ENCODE measurements around the gene B3GAT3. TPM values are rescaled to one million over a fixed set of nuclear protein-coding genes. Genes with fewer than 3 reads are reported as not detected.
"Not testable (repeated sequence)": the region's sequence is repeated elsewhere in the genome, so short reads cannot be mapped to it uniquely, and the experiment has no call there.

B3GAT3 gene
- total RNA-seq = 13.9 and 19.3 TPM in 2 replicates

- peak; percentile 91 to 97 for DNase-seq (ENCODE audit: low read depth in 2 of 2)
Observed at GRCh38 chr11:62621567-62622470, at the start of gene B3GAT3. Gene B3GAT3 (minus strand): TSS chr11:62621986. CDS start chr11:62621947, 39 bp downstream.

DNA sequence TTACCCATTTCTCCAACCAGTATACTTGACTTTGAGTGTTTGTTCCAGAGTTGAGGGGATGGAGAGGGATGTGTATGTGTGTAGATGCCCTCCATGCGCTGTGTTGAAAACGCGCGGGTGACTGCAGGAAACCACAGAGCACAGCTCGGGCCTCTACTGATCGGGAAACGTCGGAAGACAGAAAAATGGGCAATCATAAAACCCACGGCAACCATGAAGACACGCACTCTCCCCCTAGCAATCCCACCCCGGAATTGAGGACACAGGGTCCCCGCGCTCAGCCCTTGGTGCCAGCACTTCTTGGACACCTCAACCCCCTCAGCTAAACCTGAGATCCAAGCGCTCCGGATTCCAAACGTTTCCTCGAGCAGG, 49.4 kb upstream of the B3GAT3 start:
- DNase-seq (ENCODE audit: low read depth in 2 of 2) = no peak

GRCh38 chr11:62669420-62670161, 47.8 kb upstream of the B3GAT3 start:
- DNase-seq (ENCODE audit: low read depth in 2 of 2) = no peak

GRCh38 chr11:62667460-62667859, 45.7 kb upstream of the B3GAT3 start:
- no peak for DNase-seq (ENCODE audit: low read depth in 2 of 2)

- no peak for DNase-seq (ENCODE audit: low read depth in 2 of 2)
Observed at GRCh38 chr11:62666259-62666926, 44.6 kb upstream of the B3GAT3 start.

DNA sequence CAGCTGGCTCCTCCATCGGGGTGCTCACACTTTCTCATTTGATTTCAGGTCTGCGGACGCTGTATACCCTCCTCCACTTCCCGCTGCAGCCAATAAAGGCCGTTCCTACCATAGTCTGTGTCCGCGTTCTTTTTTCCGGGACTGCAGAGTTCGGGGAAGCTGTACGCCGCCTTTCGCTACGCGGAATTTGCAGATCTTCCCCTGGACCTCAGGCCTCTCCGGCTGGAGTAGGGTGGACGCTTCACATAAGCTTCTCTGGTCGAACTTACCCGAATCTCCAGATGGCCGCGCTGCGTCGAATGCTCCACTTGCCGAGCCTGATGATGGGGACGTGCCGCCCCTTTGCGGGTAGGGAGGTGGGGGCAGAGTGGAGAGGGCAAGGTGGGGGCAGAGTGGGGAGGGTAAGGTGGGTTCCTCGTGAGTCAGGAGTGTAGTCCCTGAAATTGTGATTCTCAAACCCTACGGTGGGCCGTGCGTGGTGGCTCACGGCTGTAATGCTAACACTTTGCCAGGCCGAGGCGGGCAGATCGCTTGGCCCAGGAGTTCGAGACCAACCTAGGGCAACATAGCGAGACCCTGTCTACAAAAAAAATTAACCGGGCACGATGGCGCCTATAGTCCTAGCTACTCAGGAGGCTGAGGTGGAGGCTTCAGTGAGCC, 43.9 kb upstream of the B3GAT3 start:
- DNase-seq (ENCODE audit: low read depth in 2 of 2) = peak in 1 of 2 donors; percentile 68

GRCh38 chr11:62665075-62665598, 43.4 kb upstream of the B3GAT3 start, which contains the start of the genes C11orf98 and CSKMT:
Gene C11orf98 (minus strand): TSS chr11:62665210. CDS start chr11:62665169, 41 bp downstream.
Gene CSKMT (plus strand): TSS chr11:62665312. CDS start chr11:62665880, 568 bp downstream.
- DNase-seq (ENCODE audit: low read depth in 2 of 2) = peak; percentile 84 to 91

DNA sequence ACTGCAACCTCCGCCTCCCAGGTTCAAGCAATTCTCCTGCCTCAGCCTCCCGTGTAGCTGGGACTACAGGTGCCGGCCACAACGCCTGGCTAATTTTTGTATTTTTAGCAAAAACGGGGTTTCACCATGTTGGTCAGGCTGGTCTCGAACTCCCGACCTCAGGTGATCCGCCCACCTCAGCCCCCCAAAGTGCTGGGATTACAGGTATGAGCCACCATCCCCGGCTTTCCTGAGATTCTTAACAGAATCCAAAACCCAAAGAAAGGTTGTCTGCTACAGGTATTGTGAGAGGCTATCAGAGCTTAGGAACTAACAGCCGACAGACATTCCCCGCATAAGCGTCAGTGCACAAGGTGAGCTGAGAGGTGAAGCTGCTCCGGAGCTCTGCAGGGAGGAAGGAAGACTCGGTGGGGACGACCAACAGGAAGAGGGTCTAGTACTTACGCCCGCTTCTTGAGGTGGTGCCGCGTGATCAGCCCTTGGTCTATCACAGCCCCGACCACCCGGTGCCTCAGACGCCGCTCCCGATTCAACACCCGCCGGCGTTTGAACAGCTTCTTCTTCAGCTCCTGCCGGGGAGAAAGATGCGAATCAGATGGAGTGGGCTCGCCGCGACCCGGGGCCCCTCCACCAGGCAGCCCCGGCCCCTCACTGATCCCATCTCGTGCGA, 42.8 kb upstream of the B3GAT3 start:
- peak in 1 of 2 donors; percentile 52 for DNase-seq (ENCODE audit: low read depth in 2 of 2)

DNA sequence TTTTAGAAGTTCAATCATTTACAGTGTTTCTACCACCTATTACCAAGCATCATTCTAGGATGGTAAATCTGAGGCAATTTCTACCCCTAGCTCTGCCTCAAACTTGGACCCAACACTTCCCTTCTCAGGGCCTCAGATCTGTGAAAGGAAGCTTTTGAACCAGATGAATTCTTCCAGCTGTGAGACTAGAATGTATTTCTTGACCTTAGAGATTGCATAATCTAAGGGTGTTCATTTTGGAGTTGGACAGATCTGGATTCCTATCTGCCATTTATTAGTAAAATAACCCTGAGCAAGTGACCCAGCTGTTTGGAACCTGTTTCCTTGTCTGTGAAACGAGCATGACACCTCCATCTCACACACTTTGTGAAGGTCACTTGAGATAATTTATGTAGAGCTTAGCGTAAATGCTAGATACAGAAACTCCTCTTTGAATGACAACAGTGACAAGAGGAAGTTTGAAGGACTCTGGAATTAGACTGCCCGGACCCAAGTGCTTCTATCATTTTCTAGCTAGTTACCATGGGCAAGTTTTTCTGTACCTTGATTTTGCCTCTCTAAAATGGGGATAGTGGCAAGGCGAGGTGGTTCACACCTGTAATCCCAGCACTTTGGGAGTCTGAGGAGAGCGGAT, 35.1 kb upstream of the B3GAT3 start:
- no peak for DNase-seq (ENCODE audit: low read depth in 2 of 2)

GRCh38 chr11:62654297-62654696, 32.5 kb upstream of the B3GAT3 start:
- DNase-seq (ENCODE audit: low read depth in 2 of 2) = no peak

DNA sequence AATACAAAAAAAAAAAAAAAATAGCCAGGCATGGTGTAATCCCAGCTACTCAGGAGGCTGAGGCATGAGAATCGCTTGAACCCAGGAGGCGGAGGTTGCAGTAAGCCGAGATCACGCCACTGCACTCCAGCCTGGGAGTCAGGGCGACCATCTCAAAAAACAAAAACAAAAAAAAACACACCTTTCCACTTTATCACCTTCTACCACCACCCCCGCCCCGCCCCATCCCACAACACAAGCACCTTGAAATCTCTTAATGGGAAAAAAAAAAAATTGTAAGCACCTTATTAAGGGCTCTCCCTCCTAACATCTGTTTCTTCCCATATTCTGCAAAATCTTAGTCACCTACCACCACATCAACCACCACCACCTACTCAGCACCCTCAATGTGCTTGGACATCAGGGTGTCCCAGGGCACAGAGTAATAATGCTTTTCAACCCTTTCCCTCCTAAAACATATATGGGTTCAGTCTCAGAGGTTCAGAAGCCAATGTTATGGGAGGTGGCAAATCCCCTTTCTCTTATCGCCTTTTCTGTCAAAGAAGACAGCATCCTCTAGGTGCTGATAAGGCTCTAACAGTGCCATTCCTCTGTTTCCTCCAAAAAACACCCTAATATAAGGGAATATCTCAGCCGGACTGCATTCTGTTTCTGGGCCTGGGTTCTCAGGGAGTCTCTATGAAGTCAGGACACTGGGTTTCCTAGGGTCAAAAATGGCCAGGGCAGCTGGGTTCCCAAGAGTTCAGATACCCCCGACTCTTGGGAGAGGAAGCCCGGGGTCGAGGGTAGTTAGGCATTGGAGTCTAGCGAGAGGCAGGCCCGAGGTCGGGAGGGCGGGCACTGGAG, 30.6 kb upstream of the B3GAT3 start:
- DNase-seq (ENCODE audit: low read depth in 2 of 2) = no peak

DNA sequence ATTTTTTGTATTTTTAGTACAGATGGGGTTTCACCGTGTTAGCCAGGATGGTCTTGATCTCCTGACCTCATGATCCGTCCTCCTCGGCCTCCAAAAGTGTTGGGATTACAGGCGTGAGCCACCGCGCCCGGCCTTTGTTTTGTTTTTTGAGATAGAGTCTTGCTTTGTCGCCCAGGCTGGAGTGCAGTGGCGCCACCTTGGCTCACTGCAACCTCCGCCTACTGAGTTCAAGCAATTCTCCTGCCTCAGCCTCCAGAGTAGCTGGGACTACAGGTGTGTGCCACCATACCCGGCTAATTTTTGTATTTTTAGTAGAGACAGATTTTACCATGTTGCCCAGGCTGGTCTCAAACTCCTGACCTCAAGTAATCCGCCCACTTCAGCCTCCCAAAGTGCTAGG, 28.5 kb upstream of the B3GAT3 start:
- not testable (repeated sequence) for DNase-seq (ENCODE audit: low read depth in 2 of 2)

GRCh38 chr11:62649486-62649885, 27.7 kb upstream of the B3GAT3 start:
- no peak for DNase-seq (ENCODE audit: low read depth in 2 of 2)

DNA sequence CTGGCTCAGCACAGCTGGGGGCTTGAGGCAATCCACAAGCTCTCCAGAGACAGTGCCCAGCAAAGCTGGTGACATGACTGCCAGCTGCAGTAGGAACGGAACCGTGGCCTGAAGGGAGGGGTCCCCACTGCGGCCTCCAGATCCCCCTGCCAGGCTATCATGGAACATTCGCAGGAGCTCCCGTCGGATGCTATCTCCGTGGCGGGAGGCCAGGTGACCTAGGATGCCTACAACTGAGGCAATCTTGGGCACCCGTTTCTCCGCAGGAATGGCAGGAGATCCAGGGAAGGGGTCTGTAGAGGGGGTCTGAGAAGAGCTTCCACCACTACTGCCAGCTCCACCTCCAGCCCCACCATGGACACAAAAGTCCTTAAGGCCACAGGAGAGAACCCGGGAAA, 27.2 kb upstream of the B3GAT3 start:
- no peak for DNase-seq (ENCODE audit: low read depth in 2 of 2)

GRCh38 chr11:62648185-62648966, 26.6 kb upstream of the B3GAT3 start:
- DNase-seq (ENCODE audit: low read depth in 2 of 2) = no peak

DNA sequence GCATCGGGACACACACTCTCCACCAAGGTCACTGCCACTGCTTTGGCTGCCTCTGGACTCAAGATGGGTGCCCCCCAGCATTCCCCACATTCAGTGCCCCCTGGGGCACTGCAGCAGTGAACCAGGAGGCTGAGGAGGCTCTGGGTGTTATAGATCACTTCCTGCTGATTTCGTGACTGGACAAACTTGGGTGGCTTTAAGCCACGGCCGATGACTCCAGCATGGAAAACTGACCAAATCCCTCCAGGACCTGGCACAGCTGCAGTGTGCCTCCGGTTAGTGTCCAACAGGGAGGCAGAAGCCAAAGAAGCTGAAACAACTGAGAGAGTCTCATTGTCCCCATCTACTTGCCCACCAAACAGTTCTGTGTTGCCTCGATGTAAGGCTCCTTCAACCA, 25.8 kb upstream of the B3GAT3 start:
- DNase-seq (ENCODE audit: low read depth in 2 of 2) = no peak

- no peak for DNase-seq (ENCODE audit: low read depth in 2 of 2)
Observed at GRCh38 chr11:62646825-62647608, 25.2 kb upstream of the B3GAT3 start.

Measured in dermis microvascular lymphatic vessel endothelial cell (primary cell).